HG03045 (cell line): ENCODE measurements around the gene ELAC2.
"Not testable (repeated sequence)": the region's sequence is repeated elsewhere in the genome, so short reads cannot be mapped to it uniquely, and the experiment has no call there.

Experiments
- ATAC-seq: cut with Tn5 transposase; IDR thresholded peaks from one replicate; pipeline ENCODE4 v1.9.1; 2021; ENCODE audit warnings: mild to moderate bottlenecking, moderate library complexity; ENCODE audit not compliant: unreplicated experiment

Gene ELAC2

DNA sequence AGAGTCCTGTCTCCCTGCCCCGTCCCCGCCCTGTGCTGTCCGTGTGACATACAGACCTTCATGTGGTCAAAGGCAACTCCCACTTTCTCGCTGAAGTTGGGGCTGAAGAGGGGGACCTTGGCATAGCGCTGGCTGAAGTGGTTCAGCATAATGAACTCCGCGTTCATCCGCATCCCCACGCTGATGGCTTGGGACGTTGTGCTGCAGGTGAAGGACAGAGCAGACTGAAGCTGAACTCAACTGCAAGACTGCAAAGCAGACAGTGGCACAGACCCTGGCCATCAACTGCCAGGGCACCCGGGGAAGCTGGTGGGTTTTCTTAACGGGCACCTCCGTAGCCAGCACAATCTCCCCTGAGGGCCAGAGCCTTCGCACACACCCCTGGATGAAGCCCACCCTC, 24.2 kb downstream of the ELAC2 start:
- ATAC-seq, result no peak

DNA sequence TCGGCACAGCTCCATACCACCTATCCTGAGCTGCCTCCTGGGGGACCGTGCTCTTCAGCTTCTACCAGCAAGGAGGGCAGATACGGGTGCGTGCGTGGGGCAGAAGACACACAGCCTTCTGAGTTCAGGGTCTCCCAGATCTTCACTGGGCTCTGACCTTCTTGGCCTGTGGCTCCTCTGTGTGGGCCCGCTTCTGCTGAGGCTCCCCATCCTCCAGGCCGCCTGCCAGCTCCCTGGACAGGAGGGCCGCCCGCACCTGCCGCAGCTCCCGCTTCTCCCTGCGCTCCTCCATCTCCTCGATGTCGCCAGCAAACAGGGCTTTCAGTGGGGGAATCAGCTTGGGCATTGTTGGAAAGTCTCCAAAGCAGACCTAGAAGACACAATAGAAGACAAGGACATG, 25.2 kb downstream of the ELAC2 start:
- ATAC-seq, result no peak

DNA sequence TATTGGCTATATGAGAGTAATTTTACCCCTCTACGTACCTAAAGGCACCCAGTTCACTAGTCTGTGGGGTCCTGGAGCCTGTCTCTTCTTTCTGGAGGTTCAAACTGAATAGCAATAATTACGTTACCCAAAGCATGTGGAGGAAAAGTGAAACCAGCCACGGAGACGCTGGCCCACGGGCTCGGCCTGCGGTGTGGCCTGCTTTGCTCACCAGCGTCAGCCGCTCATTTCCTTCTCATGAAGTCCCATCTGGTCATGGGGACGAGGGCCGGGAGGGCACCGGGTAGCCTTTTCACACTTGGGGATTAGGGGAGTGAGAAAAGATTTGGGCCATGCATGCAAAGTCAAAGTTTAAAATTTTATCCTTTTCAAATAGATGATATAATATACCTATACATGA, 26.9 kb downstream of the ELAC2 start:
- no peak for ATAC-seq

DNA sequence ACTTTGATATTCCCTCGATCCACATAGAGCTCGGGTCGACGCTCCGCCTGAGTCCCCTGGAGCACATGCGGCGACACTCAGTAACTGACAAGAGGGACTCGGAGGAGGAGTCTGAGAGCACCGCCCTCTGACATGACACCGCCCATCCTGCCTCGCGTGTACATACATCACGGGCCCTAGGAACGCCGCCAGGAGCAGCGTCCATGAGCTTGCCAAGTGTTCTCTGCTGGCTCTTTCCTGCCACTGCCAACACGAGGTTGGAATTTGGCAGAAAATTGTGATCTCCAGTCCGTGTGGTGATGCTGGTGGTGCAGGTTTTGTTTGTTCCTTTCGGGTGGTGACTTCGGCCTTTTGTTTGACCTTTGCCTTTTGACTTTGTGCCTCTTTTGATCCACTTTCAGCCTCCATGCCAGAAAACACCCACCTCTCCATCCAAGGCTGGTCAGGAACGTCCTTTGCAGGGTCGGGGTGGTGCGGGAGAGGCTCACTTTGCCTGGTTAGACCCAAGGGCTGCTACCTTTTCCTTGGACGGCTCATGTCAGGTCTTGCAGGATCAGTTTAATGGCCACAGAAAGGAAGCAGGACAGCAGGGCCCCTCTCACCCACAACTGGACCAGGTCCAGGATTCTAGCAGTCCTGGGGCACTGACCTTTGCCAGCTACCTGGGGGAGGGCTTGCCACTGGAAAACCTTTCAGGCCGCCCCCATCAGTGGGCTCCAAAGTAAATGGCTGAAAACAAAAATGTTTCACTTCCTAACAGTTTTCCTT, 27.6 kb downstream of the ELAC2 start:
- no peak for ATAC-seq

DNA sequence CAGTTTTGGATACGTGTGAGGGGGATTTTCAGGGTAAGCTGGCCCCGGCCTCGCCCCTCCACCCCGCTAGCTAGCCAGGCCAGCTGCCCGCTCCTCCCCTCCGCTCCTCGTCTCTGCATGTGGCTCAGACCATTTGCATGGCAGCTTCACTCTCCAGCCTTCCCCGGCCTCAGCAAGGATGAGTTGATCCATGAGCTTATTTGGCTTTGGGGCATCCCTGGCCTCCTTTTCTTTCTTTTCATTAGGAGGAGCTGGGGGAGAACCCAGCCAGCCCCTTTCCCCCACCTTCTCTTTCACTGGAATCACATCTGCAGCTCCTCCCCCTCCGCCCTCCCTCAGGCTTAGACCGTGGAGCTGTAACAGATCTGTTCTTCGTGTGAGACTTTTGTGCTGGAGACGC, 30.7 kb downstream of the ELAC2 start:
- no peak for ATAC-seq

DNA sequence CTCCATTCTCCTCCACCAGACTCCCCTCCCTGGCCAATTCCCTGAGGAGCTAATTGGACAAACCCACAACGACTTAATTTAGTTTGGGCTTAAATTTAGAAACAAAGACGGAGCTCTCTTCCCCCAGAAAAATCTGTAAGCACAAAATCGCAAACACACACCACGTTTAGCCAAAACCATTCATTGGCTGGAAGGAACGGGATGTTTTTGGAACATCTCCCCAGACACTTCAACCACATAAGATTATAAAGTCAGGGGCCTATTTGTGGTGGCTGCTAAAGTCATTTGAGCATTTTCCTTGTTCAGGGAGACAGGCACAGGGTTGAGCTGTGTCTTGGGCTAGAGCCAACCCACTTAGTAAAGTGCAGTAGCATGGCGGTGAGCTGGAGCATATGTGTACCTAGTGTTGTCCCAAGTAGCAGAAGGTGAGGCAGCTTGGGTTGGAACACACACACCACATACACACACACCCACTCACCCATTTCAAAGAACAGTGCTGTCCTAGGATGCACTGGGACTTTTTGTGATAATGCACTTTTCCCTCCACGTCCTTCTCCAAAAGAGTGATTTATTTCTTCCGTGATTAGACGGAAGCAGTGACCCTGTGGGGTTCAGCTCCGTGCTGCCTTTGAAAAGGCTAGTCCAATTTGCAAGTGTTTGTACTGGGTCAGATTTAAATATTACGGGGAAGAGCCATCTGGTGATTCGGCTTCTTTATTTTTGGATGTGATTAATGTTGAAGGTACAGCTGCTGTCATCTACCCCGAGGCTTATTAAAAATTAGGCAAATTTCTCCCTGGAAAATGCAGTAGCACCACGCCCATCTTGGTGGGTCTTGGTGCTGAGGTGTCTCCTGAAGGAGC, 32.2 kb downstream of the ELAC2 start:
- no peak for ATAC-seq

DNA sequence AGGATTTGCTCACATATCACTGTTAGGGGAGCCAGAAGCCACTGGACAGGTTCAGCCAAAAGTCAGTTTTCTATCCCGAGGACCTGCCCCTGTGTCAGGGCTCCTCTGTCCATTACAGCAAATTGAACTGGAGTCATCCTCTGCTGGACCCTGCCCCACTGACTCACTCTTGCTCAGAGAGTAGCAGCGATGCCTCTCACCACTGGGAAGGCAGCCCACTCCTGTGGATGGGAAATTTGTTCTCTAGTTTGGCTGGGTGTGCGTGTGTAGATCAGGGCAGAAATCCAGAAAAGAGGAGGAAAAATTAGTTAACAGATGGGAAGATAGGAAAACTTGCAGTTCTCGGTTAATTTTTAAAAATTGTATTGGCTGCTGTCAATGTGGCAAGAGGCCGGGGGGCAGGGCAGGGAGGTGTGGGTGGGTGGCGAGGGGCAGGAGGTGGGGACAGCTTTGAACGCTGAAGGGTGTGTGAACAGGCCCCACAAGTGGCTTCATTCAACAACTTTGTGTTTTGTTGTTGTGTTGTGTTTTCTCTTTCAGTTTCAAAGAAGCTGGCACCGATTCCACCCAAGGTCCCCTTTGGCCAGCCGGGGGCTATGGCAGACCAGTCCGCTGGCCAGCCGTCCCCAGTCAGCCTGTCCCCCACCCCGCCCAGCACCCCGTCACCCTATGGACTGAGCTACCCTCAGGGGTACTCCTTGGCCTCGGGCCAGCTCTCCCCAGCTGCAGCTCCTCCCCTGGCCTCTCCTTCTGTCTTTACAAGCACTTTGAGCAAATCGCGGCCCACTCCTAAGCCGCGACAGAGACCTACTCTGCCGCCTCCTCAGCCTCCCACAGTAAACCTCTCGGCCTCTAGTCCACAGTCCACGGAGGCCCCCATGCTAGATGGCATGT, 33.6 kb downstream of the ELAC2 start:
- no peak for ATAC-seq

DNA sequence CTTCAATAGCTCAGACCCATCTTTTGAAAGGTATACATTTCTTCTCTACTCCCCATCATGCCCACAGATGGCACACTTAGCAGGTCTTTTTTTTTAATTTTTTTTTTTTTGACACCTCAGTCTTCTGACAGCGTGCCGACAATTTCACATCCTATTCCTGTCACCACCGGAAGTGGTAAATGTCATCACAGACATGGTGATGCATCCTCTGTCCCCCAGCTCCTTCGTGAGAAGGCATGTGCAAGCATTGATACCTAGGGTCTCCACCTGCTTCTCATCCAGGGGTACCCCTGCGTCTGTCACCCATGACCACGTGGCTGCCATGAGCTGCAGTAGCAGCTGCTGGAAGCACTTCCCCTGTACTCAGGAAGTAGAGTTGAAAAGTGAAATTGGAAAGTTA, 35.6 kb downstream of the ELAC2 start:
- no peak for ATAC-seq

DNA sequence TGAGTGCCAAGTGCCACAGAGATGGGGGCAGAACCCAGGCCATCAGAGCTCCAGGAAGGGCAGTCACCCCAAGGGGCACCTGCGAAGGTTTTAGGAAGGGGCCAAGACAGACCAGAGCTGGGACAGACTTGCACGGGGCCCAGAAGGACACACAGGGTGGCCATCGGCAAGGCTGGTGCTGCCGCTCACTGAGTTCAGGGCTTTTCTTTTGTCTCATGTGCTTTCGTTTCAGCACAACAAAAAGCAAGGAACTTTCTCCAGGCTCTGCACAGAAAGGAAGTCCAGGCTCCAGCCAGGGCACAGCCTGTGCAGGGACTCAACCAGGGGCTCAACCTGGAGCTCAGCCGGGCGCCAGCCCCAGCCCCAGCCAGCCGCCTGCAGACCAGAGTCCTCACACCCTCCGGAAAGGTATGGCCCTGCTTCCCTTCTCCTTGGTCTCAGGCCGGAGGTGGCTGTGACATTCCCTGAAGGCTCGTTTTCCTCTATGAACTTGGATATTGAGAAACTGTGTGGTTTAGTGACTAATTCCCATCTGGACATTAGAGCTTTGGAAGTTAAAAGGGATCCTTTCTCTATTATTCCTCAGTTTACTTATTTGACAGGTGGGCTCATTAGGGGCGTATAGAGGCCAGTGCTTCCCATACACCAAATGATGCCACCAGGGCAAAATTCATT, 37.9 kb downstream of the ELAC2 start:
- no peak for ATAC-seq

DNA sequence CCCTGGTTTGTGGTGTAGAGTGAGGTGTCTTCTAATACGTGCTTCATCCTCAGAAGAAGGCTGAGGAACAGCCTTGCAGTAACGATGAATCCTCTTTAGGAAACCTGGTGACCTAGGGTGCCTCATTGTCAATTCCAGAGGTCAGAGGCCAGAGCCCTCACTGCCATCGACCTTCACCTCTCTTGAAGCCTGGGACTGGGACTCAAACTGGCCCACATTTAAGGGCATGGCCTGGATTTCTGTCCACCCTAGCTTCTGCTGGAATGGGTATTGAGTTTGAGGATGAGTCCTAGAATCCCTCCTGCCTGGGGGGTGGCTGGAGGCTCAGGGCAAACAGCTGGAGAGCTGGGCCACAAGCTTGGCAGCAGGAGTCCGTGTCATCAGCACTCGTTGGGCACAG, 38.6 kb downstream of the ELAC2 start:
- ATAC-seq, result no peak

DNA sequence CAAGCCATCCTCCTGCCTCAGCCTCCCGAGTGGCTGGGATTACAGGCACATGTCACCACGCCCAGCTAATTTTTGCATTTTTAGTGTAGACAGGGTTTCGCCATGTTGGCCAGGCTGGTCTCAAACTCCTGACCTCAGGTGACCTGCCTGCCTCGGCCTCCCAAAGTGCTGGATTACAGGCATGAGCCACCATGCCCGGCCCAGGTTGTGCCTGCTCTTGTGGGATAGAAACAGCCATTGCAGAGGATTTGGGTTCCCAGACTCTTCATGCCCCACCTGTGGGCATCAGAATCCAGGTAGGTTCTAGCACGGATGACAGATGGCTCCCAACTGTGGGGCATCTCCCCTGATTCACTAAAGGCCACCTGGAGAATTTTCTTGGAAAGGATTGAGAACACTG, 39.0 kb downstream of the ELAC2 start:
- not testable (repeated sequence) for ATAC-seq

DNA sequence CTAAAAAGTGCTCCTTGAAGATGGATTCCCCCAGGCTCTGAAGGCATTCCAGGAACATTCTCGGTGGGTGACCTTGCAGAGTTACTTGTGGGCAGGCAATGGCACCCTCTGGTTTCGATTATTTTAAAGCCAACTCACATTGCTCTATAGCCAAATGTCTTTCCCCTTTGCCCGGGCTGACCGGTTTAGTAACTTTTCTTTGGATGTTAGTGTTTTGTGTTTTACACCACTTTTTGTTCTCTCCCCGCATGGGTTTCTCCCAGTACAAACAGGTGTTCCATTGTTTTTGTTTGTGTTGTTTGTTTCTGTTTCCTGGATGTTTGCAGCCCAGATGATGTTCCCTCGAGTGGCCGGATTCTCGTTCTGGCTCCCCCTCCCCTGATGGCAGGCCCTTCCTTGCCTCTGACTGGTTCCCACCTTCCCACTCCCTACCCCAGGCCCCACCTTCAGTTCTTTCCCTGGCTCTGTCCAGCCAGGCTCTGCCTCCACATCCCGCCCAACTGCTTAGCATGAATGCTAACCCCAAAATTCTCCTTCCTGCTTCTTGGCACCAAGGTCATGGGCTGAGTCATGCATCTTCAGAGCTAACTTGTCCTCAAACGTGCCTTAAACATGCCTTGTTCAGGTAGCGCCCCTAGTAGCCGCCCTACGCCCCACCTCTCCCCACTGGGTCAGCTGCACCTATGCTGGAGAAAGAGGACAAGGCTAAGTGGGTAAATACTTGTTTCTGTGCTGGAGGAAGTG, 40.6 kb downstream of the ELAC2 start:
- no peak for ATAC-seq

DNA sequence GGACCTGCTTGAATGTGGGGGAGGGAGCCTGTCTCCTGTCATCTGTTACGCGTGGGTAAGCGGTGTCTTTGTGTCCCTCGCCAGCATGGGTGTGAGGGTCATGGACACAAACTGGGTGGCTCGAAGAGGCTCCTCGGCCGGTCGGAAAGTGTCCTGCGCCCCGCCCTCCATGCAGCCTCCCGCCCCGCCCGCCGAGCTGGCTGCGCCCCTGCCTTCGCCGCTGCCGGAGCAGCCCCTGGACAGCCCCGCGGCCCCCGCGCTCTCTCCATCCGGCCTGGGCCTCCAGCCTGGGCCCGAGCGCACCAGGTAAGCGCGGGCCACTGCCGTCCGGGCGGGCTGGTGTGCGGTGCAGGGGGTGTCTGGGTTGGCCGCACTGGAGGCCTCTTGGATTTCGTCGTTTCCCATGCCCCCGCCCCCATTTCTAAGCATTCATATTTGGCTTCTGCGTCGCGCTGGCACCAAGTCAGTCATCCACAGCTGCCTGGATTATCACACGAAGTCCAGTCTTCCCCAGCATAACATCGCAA, 43.8 kb downstream of the ELAC2 start:
- no peak for ATAC-seq

DNA sequence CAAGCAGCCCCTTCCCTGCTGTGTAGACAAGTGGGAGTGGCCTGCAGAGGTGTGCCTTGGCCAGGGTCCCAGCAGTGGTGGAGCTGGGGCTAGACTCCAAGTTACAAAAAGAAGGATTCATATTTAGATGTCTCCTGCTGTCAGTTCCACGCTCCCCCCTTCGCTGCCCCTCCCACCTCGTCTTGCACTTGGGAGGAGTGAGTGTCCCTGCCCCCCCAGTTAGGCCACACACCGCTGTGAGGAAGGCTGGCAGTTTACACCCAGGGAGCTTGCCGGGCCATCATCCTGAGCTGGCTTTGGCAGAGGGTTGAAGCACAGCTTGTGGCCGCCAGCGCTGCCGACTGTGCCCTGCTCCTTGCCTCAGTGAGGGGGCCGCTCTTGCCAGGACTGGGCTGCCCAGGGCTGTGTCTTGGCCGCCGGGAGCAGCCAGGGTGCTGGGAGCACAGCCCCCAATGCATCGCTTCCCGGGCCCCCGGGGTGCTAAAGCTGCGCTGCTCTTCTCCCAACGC, 44.3 kb downstream of the ELAC2 start:
- ATAC-seq, result no peak

DNA sequence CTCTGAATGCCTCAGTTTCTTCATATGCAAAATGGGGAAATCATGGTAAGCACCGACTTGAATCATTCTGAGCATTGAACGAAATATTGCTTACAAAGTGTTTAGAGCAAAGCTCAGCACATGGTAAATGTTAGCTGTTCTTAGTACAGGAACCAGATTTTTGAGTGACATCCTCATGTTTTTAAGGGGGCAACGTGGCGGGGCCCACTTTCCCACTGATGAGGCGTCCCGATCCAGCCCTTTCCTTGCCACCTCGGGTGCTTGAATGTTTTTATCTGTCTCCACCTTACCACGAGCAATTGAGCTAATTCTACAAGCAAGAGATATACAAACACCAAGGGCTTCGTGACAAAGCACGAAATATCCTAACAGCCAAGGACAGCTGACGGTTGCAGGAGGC, 49.9 kb downstream of the ELAC2 start:
- no peak for ATAC-seq

DNA sequence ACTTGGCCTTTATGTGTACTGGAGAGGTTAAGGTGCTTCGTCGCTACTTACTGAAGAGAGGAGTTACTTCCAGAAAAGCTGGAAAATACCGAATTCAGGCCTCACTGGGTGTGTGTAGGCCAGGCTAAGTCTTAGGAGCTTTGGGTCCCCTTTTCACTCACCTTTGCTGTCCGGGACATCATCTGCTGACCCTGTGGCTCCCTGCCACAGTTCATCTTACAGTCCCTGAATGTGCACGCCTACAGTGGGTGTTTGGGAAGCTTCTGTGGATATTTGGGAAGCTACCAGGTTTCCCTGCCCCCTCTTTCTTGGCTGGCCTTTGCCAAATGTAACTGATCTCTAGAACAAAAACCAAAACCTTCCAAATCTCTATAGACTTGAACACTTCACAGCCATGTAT, 51.4 kb downstream of the ELAC2 start:
- no peak for ATAC-seq

DNA sequence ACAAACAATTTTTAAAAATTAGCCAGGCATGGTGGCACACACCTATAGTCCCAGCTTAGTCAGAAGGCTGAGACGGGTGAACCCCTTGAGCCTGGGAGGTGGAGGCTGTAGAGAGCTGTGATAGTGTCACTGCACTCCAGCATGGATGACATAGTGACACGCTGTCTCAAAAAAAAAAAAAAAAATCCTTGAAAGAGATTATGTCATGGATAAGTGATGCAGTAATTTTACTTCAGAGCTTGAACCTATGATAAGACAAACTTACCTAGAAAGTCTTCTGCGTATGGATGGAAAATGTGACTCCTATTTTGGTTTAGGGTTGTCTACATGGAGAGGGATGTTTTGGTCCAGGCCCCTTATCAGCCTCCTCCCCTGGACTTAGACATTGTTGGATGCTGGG, 51.8 kb downstream of the ELAC2 start:
- ATAC-seq, result no peak

DNA sequence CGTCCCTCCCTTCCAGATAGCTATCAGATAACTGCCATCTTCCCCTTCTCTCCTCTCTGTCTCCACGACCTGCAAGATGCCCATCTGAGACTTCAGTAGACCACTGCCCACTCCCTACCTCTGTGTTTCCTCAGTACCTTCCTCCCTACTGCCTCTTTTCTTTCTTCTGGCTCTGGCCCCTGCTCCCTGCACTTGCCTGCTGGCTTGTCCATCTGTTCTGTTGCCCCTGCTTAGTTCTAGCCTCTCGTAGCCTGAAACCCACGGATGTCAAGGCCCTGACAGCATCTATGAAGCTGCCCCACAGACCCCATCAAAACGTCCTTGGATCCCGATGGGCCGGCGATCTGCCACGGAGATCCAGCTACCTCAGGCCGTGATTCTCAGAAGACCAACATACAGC, 53.0 kb downstream of the ELAC2 start:
- no peak for ATAC-seq

DNA sequence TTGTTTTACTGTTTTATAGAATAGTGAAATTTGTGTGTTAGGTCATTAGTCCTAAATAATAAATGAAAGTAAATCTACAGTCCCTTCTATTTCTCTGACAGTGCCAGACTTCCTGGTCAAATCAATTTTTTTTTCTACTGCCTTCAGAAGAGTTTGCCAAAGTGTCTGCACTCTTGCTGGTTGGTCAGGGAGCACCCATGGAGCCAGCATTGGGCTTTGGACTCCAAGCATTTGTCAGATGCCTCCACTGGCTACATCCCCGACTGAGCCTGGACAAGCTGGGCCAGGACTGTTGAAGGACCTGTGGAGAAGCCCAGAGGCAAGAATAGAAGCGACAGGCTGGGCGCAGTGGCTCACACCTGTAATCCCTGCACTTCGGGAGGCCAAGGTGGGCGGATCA, 53.7 kb downstream of the ELAC2 start:
- ATAC-seq, result no peak

DNA sequence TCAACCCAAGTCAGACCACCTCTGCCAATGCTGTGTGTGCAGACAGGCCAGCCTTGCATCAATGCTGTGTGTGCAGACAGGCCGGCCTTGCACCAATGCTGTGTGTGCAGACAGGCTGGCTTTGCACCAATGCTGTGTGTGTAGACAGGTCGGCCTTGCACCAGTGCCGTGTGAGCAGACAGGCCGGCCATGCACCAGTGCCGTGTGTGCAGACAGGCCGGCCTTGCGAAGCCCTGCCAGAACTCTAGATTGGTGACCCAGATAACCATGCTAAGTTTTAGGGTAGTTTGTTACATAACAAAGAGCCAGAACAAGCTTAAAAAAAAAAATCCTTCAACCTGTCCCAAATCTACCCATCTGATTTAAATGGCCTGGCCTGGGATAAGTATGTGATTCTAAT, 54.3 kb downstream of the ELAC2 start:
- ATAC-seq, result no peak
